Aorta (tissue), 5 donors: Measurements from ENCODE around the gene MYO18B. TPM values are rescaled to one million over a fixed set of nuclear protein-coding genes. Genes with fewer than 3 reads are reported as not detected.

Source experiments
- ATAC-seq: fragments of 200-7000 bp; cut with Tn5 transposase; one replicate; pipeline ENCODE4 v1.9.1; 2022; ENCODE audit warnings: moderate library complexity; ENCODE audit not compliant: low FRiP score
- DNase-seq, 2 donors: peaks; one replicate each; pipeline ENCODE4 v3.0.0-alpha.2; 2020
- H3K27ac ChIP-seq, 2 donors: one replicate each; pipeline ENCODE4 v1.5.1; 2013; ENCODE audit warnings: low read length in 2 of 2, mild to moderate bottlenecking in 2 of 2, moderate library complexity in 2 of 2, control low read depth in 1 of 2, inconsistent platforms in 1 of 2, low read depth in 1 of 2
- H3K27me3 ChIP-seq, 2 donors: one replicate each; pipeline ENCODE4 v1.6.1; 2013; ENCODE audit warnings: control low read depth in 1 of 2, low read length in 1 of 2, mild to moderate bottlenecking in 1 of 2, moderate library complexity in 1 of 2; ENCODE audit not compliant: insufficient read depth in 2 of 2, control insufficient read depth in 1 of 2
- H3K36me3 ChIP-seq, 2 donors: one replicate each; pipeline ENCODE4 v1.6.1; 2013; ENCODE audit warnings: control low read depth in 1 of 2, low read length in 1 of 2, mild to moderate bottlenecking in 1 of 2; ENCODE audit not compliant: insufficient read depth in 2 of 2, control insufficient read depth in 1 of 2
- H3K4me1 ChIP-seq, 2 donors: one replicate each; pipeline ENCODE4 v1.6.1; 2013; ENCODE audit warnings: low read length in 2 of 2, control low read depth in 1 of 2, mild to moderate bottlenecking in 1 of 2, moderate library complexity in 1 of 2; ENCODE audit not compliant: insufficient read depth in 2 of 2, control insufficient read depth in 1 of 2
- H3K4me3 ChIP-seq, 2 donors: one replicate each; pipeline ENCODE4 v1.5.1; 2013; ENCODE audit warnings: low read length in 2 of 2, control low read depth in 1 of 2, mild to moderate bottlenecking in 1 of 2
- H3K9me3 ChIP-seq: one replicate; pipeline ENCODE4 v1.6.1; 2013; ENCODE audit warnings: mild to moderate bottlenecking, low read length; ENCODE audit not compliant: control insufficient read depth
- WGBS, 2 donors: extraction: QIAGEN DNeasy Blood & Tissue Kit; methylation state at CpG; one replicate each; pipeline ENCODE4 v1.1.7; 2013; 5-methylcytosine and 5-hydroxymethylcytosine counted together
- intact Hi-C, 2 donors: fragments of 100-400 bp; cut with DNase I; formaldehyde crosslinking; loops; one replicate each; pipeline versions ENCODE4 v1.14.2 to v1.15.0; 2022
- polyA plus RNA-seq, 2 donors: library from polyadenylated mRNA; stranded (reverse); fragments of 200-250 nt; gene quantifications; one replicate each; pipeline ENCODE4 v1.2.3, GENCODE V29; 2013
- total RNA-seq, 2 donors: library from RNA; stranded (reverse); fragmentation: NEBNext Ultra II Directional; extraction: Animal tissue kit (Norgen Biotek cat#: 25700); gene quantifications; one replicate each; pipeline ENCODE4 v1.2.1, GENCODE V29; 2021
- donor health status: healthy with polysubstance abuse.
- donor health status: Bipolar disorder and iron deficiency.
- donor health status: DM: no; HTN: no; CAD: no.
- donor health status: DM: no; HTN: no; CAD: no.
- donor health status: DM: yes; HTN: yes; CAD: no.

Gene MYO18B
- total and polyA plus RNA-seq, 4 donors: 10.1 to 31.6 (median 22.1) TPM

- Histone ChIP-seq H3K36me3 (peaks cover 2 to 14% of the 10 kb centered on the region in 2 donors), H3K4me1 (no peaks in the 10 kb centered on the region), H3K4me3 (no peak overlapping the region), H3K27ac (no peak overlapping the region), H3K27me3 (no peaks in the 10 kb centered on the region), H3K9me3 (no peaks in the 10 kb centered on the region)
- DNase-seq (no peak), ATAC-seq (no peak)
- 76% methylated on average over 8 of the region's 8 CpGs for WGBS, 2 donors
- intact Hi-C loops: no loop called here
Measured at GRCh38 chr22:25923914-25924313, 181.9 kb downstream of the MYO18B start.

GRCh38 chr22:25928038-25928437 lies 186.1 kb downstream of the MYO18B start:
- Histone ChIP-seq H3K36me3 (peaks cover 0 to 6% of the 10 kb centered on the region in 2 donors), H3K27me3 (no peaks in the 10 kb centered on the region), H3K4me3 (no peak overlapping the region), H3K27ac (no peak overlapping the region), H3K4me1 (no peaks in the 10 kb centered on the region), H3K9me3 (no peaks in the 10 kb centered on the region)
- DNase-seq (no peak), ATAC-seq (no peak)
- intact Hi-C loops: no loop called here
- WGBS, 2 donors: 59 to 63% methylated on average over 3 of the region's 3 CpGs

- DNase-seq: no peak
- Histone ChIP-seq H3K4me1 (no peaks in the 10 kb centered on the region), H3K27ac (no peak overlapping the region), H3K4me3 (no peak overlapping the region), H3K27me3 (no peaks in the 10 kb centered on the region), H3K9me3 (no peaks in the 10 kb centered on the region), H3K36me3 (peaks cover 0 to 1% of the 10 kb centered on the region in 2 donors)
- WGBS, 2 donors: 60 to 63% methylated on average over 5 of the region's 5 CpGs
- ATAC-seq: no peak
- intact Hi-C loops: no loop called here
Measured at GRCh38 chr22:25929321-25929878, 187.4 kb downstream of the MYO18B start.

- no peak overlapping the region for H3K4me3 ChIP-seq
- no peaks in the 10 kb centered on the region for H3K4me1 ChIP-seq
- no peak overlapping the region for H3K27ac ChIP-seq
- ATAC-seq (no peak), DNase-seq (no peak)
- intact Hi-C loops: no loop called here
- 56 to 61% methylated on average over 4 of the region's 4 CpGs for WGBS, 2 donors
- H3K9me3 ChIP-seq: no peaks in the 10 kb centered on the region
- peaks cover 0 to 1% of the 10 kb centered on the region in 2 donors for H3K36me3 ChIP-seq
- H3K27me3 ChIP-seq: no peaks in the 10 kb centered on the region
Measured at GRCh38 chr22:25930083-25930482, 188.1 kb downstream of the MYO18B start.

GRCh38 chr22:25930788-25931310 lies 188.9 kb downstream of the MYO18B start:
- peaks cover 0 to 2% of the 10 kb centered on the region in 2 donors for H3K36me3 ChIP-seq
- no peak overlapping the region for H3K4me3 ChIP-seq
- intact Hi-C loops: no loop called here
- DNase-seq: no peak
- 53 to 62% methylated on average over 7 of the region's 7 CpGs for WGBS, 2 donors
- peaks cover 1% of the 10 kb centered on the region for H3K9me3 ChIP-seq
- no peaks in the 10 kb centered on the region for H3K4me1 ChIP-seq
- no peaks in the 10 kb centered on the region for H3K27me3 ChIP-seq
- ATAC-seq: no peak
- no peak overlapping the region for H3K27ac ChIP-seq

GRCh38 chr22:25933158-25933788 lies 191.3 kb downstream of the MYO18B start:
- intact Hi-C loops: no loop called here
- ATAC-seq (no peak), DNase-seq (no peak)
- H3K4me3 ChIP-seq: no peak overlapping the region
- no peaks in the 10 kb centered on the region for H3K4me1 ChIP-seq
- H3K36me3 ChIP-seq: peaks cover 0 to 5% of the 10 kb centered on the region in 2 donors
- no peaks in the 10 kb centered on the region for H3K27me3 ChIP-seq
- 86 to 87% methylated on average over 3 of the region's 3 CpGs for WGBS, 2 donors
- H3K9me3 ChIP-seq: peaks cover 2% of the 10 kb centered on the region
- no peak overlapping the region for H3K27ac ChIP-seq

- H3K27ac ChIP-seq: no peak overlapping the region
- H3K4me3 ChIP-seq: no peak overlapping the region
- DNase-seq: no peak
- intact Hi-C loops: no loop called here
- no peak for ATAC-seq
- H3K36me3 ChIP-seq: peaks cover 0 to 3% of the 10 kb centered on the region in 2 donors
- 66 to 71% methylated on average over 7 of the region's 7 CpGs for WGBS, 2 donors
- H3K27me3 ChIP-seq: no peaks in the 10 kb centered on the region
- H3K4me1 ChIP-seq: no peaks in the 10 kb centered on the region
- H3K9me3 ChIP-seq: peaks cover 2% of the 10 kb centered on the region
Measured at GRCh38 chr22:25935266-25936058, 193.5 kb downstream of the MYO18B start.

GRCh38 chr22:25938151-25938550 lies 196.2 kb downstream of the MYO18B start:
- Histone ChIP-seq H3K9me3 (peaks cover 2% of the 10 kb centered on the region), H3K4me3 (no peak overlapping the region), H3K27me3 (no peaks in the 10 kb centered on the region), H3K4me1 (no peaks in the 10 kb centered on the region), H3K27ac (no peak overlapping the region), H3K36me3 (peaks cover 2 to 5% of the 10 kb centered on the region in 2 donors)
- intact Hi-C loops: no loop called here
- DNase-seq (no peak), ATAC-seq (no peak)
- 94 to 100% methylated on average over 1 of the region's 1 CpG for WGBS, 2 donors
